GM10266 (cell line): ENCODE measurements around the gene PRPSAP1.
"Not testable (repeated sequence)": the region's sequence is repeated elsewhere in the genome, so short reads cannot be mapped to it uniquely, and the experiment has no call there.

Experiments
- DNase-seq: peaks from one replicate; pipeline ENCODE4 v3.0.0; 2012; ENCODE audit errors: extremely low spot score
- TF ChIP-seq, protein P1 (sequence below): IDR thresholded peaks from 2 replicates; pipeline ENCODE4 v1.5.1; 2012; ENCODE audit warnings: mild to moderate bottlenecking, low read depth; ENCODE audit not compliant: control insufficient read depth, insufficient read depth; ENCODE audit errors: missing control alignments

Gene PRPSAP1

DNA sequence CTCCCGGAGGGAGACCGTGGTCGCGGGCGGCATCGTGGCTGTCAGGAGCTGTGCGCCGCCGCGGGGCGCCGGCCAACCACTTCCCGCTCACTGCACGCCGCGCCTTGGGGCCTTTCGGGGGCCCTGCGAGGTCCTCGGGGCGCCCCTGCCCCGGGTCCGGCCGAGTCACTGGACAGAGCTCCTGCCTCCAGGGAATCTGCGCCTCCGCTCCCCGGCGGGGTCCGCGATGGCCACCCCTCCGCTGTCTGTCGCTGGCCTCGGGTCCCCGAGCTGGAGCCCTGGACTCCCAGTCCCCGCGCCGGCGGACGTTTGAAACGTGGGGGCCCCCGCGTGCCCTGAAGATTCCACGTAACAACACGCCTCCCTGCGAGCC lies 45.8 kb downstream of the PRPSAP1 start, which contains the start of gene QRICH2:
QRICH2 (minus strand) TSS at position 311 of the 373 bp plus-strand sequence; CDS start at position 33, 278 bp downstream.
- no peak for DNase-seq
- TF ChIP-seq, protein P1, sequence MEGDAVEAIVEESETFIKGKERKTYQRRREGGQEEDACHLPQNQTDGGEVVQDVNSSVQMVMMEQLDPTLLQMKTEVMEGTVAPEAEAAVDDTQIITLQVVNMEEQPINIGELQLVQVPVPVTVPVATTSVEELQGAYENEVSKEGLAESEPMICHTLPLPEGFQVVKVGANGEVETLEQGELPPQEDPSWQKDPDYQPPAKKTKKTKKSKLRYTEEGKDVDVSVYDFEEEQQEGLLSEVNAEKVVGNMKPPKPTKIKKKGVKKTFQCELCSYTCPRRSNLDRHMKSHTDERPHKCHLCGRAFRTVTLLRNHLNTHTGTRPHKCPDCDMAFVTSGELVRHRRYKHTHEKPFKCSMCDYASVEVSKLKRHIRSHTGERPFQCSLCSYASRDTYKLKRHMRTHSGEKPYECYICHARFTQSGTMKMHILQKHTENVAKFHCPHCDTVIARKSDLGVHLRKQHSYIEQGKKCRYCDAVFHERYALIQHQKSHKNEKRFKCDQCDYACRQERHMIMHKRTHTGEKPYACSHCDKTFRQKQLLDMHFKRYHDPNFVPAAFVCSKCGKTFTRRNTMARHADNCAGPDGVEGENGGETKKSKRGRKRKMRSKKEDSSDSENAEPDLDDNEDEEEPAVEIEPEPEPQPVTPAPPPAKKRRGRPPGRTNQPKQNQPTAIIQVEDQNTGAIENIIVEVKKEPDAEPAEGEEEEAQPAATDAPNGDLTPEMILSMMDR, result no peak

GRCh38 chr17:76307299-76307965 lies 46.3 kb downstream of the PRPSAP1 start:
- no peak for DNase-seq
- TF ChIP-seq, protein P1, result no peak

DNA sequence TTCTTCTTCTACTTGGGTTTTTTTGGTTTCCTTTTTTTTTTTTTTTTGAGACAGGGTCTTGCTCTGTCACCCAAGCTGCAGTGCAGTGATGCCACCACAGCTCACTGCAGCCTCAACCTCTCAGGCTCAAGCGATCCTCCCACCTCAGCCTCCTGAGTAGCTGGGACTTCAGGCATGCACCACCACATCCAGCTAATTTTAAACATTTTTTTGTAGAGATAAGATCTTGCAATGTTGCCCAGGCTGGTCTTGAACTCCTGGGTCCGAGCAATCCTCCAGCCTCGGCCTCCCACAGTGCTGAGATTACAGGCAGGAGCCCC lies 48.6 kb downstream of the PRPSAP1 start:
- not testable (repeated sequence) for DNase-seq

DNA sequence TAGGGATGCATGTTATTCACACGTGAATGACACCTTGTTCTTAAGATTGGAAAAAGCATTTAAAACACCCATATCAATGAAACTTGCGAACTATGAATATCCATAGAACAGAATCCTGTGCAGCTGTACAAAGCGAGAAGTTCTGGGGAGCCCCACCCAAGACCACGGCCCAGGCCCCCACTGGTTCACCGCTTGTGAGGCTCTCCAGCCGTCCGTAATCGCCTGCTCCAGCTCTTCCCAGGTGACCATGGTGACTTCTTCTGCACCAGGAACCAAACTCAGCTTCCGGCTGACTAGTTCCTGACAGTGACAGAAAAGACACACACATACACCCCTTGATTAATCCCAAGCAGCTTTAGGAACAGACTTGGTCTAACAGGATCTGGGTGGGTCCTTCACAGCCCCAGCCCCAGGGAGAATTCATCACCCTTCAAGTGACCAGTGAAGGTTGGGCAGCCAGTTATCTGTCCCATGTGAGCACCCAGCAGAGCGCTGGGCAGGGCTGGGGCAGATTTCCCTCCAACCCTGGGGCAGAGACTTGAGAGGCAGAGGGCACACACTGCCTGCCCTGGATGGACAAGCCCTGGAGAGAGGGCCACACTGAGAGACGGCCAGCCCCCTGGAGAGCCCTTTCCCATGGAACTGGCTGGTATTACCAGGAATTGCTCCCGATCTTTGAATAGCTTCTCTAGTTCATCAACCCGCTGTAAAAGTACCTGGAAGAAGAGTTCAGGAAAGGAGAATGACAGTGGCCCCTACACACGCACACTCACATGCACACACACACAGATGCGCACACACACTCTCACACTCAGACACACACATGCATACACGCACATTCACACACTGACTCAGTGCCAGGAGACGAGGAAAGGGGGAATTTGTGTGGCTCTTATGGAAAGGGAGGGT lies 49.2 kb downstream of the PRPSAP1 start:
- no peak for DNase-seq

DNA sequence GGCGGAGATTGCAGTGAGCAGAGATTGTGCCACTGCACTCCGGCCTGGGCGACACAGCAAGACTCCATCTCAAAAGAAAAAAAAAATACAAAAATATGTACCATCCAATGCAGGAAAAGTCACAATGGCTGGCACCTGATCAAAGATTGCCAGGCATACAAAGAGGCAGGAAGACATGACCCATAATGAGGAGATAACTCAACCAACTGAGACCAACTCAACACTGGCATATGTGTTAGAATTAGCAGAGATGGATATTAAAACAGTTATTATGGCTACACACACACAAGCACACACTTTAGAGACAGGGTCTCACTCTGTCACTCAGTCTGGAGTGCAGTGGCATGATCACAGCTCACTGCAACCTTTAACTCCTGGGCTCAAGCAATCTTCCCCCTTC lies 56.3 kb downstream of the PRPSAP1 start:
- no peak for DNase-seq
- TF ChIP-seq, protein P1, result no peak

More for the DNA sequence above, 49.2 kb downstream of the PRPSAP1 start:
- TF ChIP-seq, protein P1, result no peak

DNA sequence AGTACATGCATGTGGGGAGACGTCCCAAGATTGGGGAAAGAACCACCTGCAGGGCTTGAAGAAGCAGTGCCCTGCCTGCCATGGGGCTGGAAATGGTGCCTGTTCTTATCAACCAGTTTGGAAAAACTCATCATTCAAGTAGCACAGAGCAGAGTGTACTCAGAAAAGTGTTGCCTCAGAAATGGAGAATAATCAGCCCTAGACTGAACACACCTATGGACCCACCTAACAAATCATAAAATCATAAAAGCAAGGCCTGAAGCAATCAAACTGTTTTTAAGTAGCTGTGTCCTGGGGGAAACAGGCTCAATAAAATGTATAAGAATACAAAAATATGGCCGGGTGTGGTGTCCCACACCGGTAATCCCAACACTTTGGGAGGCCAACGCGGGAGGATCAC lies 56.8 kb downstream of the PRPSAP1 start:
- no peak for DNase-seq
- TF ChIP-seq, protein P1, result no peak

DNA sequence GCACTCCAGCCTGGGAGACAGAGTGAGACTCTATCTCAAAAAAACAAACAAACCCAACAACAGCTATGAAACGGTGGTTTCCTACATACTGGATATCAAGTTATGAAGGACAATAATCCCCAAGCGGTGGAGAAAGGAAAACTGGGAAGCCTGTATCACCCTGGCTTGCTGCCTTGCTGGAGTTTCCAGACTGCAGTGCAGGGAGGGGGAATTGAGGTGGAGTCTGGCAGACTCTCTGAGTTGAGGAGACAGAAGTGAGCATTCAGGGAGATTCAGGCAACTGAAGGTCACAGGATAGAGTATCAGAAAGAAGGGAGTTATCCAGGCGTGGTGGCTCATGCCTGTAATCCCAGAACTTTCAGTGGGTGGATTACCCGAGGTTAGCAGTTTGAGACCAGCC lies 57.5 kb downstream of the PRPSAP1 start:
- no peak for DNase-seq
- TF ChIP-seq, protein P1, result no peak
